ENCODE results near the gene PIPOX. TPM values are rescaled to one million over a fixed set of nuclear protein-coding genes. Genes with fewer than 3 reads are reported as not detected.

The PIPOX gene
- total RNA-seq, 4 donors from 2014 or later: 1.2 to 15.3 (median 1.6) TPM; not detected in 1

GRCh38 chr17:29061036-29061435 lies 18.1 kb downstream of the PIPOX start:
- Histone ChIP-seq H3K4me1 (no peaks in the 10 kb centered on the region), H3K27me3 (no peaks in the 10 kb centered on the region), H3K27ac (no peak overlapping the region), H3K4me3 (no peak overlapping the region), H3K36me3 (no peaks in the 10 kb centered on the region), H3K9me3 (no peaks in the 10 kb centered on the region)
- TF ChIP-seq POLR2AphosphoS5 (IDR thresholded peaks at IDR 0.05) (no peak), POLR2A (IDR thresholded peaks at IDR 0.05) (no peak), CTCF (IDR thresholded peaks at IDR 0.05) (no peak), EP300 (IDR thresholded peaks at IDR 0.05; ENCODE audit: low read depth) (no peak)
- no peak for DNase-seq
- in situ Hi-C loops (cut with MboI; ENCODE audit: low pct_ligation_motif_present in 1 of 4, low pct_unique_long_range_greater_than_20kb in 1 of 4, low sequenced_read_pairs in 3 of 4) (no loop called here), intact Hi-C loops (cut with DNase I; ENCODE audit: low total_unique reads) (no loop called here)
- 66 to 69% methylated on average over 8 of the region's 8 CpGs for WGBS, 2 donors (ENCODE audit: low coverage in 1 of 2)

GRCh38 chr17:29062215-29062614 lies 19.3 kb downstream of the PIPOX start:
- DNase-seq: no peak
- TF ChIP-seq CTCF (IDR thresholded peaks at IDR 0.05) (no peak), POLR2AphosphoS5 (IDR thresholded peaks at IDR 0.05) (no peak), POLR2A (IDR thresholded peaks at IDR 0.05) (no peak), EP300 (IDR thresholded peaks at IDR 0.05; ENCODE audit: low read depth) (no peak)
- H3K36me3 ChIP-seq: no peaks in the 10 kb centered on the region
- no peaks in the 10 kb centered on the region for H3K9me3 ChIP-seq
- intact Hi-C loops (cut with DNase I; ENCODE audit: low total_unique reads): no loop called here
- in situ Hi-C loops (cut with MboI; ENCODE audit: low pct_ligation_motif_present in 1 of 4, low pct_unique_long_range_greater_than_20kb in 1 of 4, low sequenced_read_pairs in 3 of 4): no loop called here
- 82 to 87% methylated on average over 2 to 9 of the region's 9 CpGs for WGBS, 2 donors (ENCODE audit: low coverage in 1 of 2)
- H3K27me3 ChIP-seq: no peaks in the 10 kb centered on the region
- no peaks in the 10 kb centered on the region for H3K4me1 ChIP-seq
- H3K27ac ChIP-seq: no peak overlapping the region
- H3K4me3 ChIP-seq: no peak overlapping the region

- TF ChIP-seq CTCF (IDR thresholded peaks at IDR 0.05) (no peak), POLR2A (IDR thresholded peaks at IDR 0.05) (no peak), EP300 (IDR thresholded peaks at IDR 0.05; ENCODE audit: low read depth) (no peak), POLR2AphosphoS5 (IDR thresholded peaks at IDR 0.05) (no peak)
- Histone ChIP-seq H3K27me3 (no peaks in the 10 kb centered on the region), H3K27ac (no peak overlapping the region), H3K9me3 (no peaks in the 10 kb centered on the region), H3K4me1 (no peaks in the 10 kb centered on the region), H3K36me3 (no peaks in the 10 kb centered on the region), H3K4me3 (no peak overlapping the region)
- intact Hi-C loops (cut with DNase I; ENCODE audit: low total_unique reads) (no loop called here), in situ Hi-C loops (cut with MboI; ENCODE audit: low pct_ligation_motif_present in 1 of 4, low pct_unique_long_range_greater_than_20kb in 1 of 4, low sequenced_read_pairs in 3 of 4) (no loop called here)
- 70 to 80% methylated on average over 4 to 7 of the region's 7 CpGs for WGBS, 2 donors (ENCODE audit: low coverage in 1 of 2)
- no peak for DNase-seq
Measured at GRCh38 chr17:29063992-29064391, 21.1 kb downstream of the PIPOX start.

- no peaks in the 10 kb centered on the region for H3K9me3 ChIP-seq
- H3K36me3 ChIP-seq: no peaks in the 10 kb centered on the region
- TF ChIP-seq POLR2AphosphoS5 (IDR thresholded peaks at IDR 0.05) (no peak), CTCF (IDR thresholded peaks at IDR 0.05) (no peak), POLR2A (IDR thresholded peaks at IDR 0.05) (no peak), EP300 (IDR thresholded peaks at IDR 0.05; ENCODE audit: low read depth) (no peak)
- H3K4me3 ChIP-seq: no peak overlapping the region
- no peaks in the 10 kb centered on the region for H3K4me1 ChIP-seq
- WGBS, 2 donors (ENCODE audit: low coverage in 1 of 2): 81% methylated on average over 4 of the region's 7 CpGs; no CpG with 5 or more reads in 1 of the 2 donors
- H3K27ac ChIP-seq: no peak overlapping the region
- H3K27me3 ChIP-seq: no peaks in the 10 kb centered on the region
- intact Hi-C loops (cut with DNase I; ENCODE audit: low total_unique reads) (no loop called here), in situ Hi-C loops (cut with MboI; ENCODE audit: low pct_ligation_motif_present in 1 of 4, low pct_unique_long_range_greater_than_20kb in 1 of 4, low sequenced_read_pairs in 3 of 4) (no loop called here)
- no peak for DNase-seq
Measured at GRCh38 chr17:29066047-29066446, 23.1 kb downstream of the PIPOX start.
